GM19463 (cell line): ENCODE data around the gene DNAH14.
"Not testable (repeated sequence)": the region's sequence is repeated elsewhere in the genome, so short reads cannot be mapped to it uniquely, and the experiment has no call there.

Experiments used
- ATAC-seq: cut with Tn5 transposase; IDR thresholded peaks from one replicate; pipeline ENCODE4 v1.9.1; 2021; ENCODE audit warnings: mild to moderate bottlenecking, moderate library complexity; ENCODE audit not compliant: unreplicated experiment

The DNAH14 gene

DNA sequence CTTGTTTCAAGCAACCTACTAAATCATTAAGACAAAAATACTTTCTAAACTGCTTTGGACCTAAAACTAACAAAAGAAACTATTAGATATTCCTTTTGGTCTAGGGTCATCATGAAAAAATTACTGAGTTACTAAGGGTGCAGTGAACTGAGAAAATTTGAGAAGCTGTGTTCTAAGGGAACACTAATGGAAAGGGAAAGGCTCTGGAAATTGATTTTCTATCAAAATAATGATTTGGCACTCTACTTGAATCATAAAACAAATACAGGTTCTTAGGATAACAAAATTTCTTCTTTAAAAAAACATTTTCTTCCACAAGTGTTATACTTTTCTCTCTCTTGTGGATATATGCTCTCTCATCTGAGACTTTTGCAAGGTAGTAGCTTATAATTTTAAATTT lies 213.5 kb downstream of the DNAH14 start:
- ATAC-seq, result no peak

DNA sequence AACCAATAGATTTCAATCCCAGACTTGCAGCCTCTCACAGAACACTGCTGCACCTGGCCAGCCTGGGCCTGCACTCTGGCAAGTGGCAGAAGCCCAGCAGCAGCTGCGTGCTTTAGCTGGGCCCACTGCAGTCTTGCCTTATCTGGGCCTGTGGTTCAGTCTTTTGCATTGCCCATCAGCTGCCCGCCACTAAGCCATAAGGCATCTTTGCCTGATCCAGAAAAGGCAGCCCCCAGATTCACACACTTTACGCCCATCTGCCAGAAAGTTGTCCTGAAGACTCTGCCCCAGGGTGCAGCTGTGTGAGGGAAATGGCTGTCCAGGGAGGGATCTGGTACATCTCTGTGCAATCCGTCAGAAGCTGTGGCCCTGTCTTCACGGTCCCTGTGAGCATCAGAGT lies 217.0 kb downstream of the DNAH14 start:
- ATAC-seq, result no peak

DNA sequence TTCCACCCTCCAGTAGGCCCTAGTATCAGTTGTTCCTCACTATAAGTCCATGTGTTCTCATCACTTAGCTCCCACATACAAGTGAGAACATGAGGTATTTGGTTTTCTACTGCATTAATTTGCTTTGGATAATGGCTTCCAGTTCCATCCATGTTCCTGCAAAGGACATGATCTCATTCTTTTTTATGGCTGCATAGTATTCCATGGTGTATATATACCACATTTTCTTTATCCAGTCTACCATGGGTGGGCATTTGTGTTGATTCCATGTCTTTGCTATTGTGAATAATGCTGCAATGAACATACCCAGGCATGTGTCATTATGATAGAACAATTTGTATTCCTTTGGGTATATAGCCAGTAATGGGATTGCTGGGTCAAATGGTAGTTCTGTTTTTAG lies 218.3 kb downstream of the DNAH14 start:
- ATAC-seq, result not testable (repeated sequence)

DNA sequence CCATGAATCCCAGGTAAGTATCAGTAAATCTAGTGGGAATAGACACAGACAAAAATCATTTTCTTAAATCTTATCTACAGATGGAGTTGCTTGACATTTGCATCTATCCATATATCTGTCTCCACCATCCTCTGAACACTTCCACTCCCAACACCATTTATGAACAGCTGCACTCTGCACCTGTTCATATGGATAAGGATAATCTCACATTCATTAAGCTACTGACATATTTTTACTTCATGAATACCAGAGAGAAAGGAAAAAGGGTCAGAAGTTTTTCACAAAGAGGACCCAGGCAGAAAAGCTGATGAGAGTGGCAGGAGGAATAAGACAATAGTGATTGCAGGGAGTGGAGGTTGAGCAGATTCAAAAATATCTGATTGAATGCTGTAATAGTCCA lies 222.6 kb downstream of the DNAH14 start:
- no peak for ATAC-seq

DNA sequence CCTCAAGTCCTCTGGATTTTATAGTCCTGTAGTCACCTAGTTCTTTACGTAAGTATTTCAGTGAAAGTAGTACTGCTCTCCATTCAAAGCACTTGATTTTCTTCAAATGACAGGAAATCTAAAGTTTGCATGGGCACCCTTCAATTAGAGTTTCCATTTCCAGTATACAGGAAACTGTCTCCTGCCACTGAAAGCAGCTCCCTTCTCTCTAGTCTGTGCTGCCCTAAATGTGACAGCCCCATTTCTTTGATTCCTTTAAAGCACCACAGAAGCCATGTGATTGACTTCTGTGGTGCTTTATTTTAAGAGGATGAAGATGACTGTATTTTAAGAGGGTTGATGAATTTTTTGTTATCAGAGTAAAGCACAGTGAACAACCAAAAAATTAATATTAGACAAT lies 226.1 kb downstream of the DNAH14 start:
- ATAC-seq, result no peak

DNA sequence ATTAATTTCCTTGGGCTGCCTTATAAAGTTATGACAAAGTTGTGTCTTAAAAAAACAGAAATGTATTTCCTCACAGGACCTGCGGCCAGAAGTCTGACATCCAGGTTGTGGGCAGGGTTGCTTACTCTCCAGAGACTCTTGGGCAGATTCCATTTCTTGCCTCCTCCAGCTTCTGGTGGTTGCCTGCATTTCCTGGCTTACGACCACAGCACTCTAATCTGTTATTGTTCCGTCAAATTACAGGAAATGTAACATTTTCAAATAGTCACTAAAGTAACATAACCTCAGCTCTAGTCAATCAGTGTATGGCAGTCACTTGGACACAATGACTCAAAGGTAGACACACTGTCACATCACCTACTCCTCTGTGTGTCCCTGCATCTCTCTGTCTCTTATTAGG lies 226.8 kb downstream of the DNAH14 start:
- ATAC-seq, result no peak

DNA sequence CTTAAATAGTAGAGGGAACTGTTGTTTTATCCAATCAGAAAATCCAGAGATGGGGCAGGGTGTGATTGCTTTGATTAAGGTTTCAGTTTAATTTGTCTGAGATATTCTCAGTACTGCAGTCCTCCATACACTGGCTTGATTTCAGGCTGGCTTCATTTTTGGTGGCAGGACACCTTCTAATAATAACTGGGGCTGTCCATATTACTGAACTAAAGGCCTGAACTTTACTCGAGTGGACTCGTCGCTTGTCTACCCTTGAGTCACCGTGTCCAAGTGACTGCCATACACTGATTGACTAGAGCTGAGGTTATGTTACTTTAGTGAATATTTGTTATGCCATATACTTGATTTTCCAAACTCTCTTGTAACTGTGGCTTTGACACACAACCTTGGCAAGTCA lies 228.8 kb downstream of the DNAH14 start:
- ATAC-seq, result no peak

DNA sequence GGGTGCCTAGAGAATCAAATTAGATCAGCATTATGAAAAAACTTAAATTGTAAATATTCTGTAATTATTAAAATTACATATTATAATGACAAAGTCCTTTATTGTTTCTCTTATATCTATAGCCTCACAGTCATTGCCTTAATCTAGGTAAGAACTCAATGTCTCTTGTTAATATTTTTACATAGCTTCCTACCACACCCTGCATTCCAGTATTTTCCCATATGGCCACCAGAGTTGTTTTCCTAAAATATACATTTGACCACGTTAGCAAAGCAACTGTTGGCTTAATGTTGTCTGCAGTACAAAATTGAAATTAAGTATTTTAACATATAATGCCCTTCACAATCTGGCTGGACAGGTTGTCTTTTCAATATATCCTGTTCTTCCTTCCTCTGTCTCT lies 230.3 kb downstream of the DNAH14 start:
- ATAC-seq, result no peak

DNA sequence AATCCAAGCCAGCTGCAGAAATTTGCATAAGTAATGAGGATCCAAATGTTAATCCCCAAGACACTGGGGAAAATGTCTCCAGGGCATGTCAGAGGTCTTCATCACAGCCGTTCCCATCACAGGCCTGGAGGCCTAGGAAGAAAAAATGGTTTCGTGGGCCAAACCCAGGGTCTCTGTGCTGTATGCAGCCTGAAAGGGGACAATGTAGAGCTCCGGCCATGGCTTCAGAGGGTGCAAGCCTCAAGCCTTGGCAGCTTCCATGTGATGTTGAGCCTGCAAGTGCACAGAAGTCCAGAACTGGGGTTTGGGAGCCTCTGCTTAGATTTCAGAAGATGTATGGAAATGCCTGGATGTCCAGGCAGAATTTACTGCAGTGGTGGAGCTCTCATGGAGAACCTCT lies 247.9 kb downstream of the DNAH14 start:
- ATAC-seq, result not testable (repeated sequence)

DNA sequence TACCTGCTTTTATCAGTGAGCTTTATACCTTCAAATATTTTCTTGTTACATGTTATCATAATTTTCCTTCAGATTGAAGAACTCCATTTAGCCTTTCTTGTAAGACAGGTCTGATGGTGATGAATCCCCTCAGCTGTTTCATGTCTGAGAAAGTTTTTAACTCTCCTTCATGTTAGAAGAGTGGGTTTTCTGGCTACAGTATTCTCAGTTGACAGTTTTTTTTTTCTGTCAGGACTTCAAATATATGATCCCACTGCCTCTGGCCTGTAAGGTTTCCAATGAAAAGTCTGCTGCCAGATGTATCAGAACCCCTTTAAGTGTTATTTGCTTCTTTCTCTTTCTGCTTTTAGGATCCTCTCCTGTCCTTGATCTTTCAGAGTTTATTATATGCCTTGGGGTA lies 250.2 kb downstream of the DNAH14 start:
- no peak for ATAC-seq

DNA sequence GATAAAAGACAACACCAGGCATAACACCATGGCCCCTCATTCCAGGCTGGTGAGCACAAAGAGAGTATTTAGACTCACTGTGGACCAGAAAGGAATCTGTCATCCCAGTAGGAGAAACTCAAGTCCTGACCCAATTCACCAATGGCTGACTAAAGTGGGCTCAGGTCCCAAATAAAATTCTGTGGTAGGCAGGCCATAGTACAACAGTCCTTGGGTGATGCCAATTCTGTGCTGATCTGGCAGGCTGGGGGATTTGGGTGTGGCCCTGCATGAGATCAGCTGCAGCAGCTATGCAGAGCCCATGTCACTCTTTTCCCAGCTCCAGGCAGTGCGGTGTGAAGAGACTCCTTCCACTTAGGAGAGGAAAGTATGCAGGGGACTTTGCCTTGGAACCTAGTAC lies 253.2 kb downstream of the DNAH14 start:
- ATAC-seq, result no peak

DNA sequence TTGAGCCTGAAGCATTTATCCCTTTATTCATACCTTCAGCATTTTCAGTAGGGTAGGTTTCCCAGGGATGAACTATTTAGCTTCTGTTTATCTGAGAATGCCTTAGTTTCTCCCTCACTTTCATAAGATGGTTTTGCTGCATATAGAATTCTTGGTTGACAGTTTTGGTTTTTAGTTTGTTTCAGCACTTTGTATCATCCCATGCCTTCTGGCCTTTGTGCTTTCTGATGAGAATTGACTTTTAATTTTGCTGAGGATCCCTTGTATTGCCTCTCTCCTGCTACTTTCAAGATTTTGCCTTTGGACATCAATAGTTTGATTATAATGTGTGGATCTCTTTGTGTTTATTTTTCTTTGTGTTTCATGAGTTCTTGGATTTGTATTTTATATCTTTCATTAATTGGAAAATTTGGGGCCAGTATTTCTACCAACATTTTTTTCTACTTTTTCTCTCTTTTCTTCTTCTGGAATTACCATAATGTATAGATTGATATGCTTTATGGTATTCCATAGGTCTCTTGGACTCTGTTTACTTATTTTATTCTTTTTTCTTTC lies 261.8 kb downstream of the DNAH14 start:
- no peak for ATAC-seq

DNA sequence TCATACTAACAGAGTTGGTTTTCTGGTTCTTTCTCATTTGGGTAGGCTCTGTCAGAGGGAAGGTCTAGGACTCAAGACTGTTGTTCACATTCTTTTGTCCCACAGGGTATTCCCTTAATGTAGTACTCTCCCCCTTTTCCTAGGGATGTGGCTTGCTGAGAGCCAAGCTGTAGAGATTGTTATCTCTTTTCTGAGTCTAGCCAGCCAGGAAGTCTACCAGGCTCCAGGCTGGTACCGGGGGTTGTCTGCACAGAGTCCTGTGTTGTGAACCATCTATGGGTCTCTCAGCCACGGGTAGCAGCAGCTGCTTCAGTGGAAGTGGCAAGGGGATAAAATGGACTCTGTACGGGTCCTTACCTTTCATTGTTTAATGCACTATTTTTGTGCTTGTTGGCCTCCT lies 272.0 kb downstream of the DNAH14 start:
- no peak for ATAC-seq

DNA sequence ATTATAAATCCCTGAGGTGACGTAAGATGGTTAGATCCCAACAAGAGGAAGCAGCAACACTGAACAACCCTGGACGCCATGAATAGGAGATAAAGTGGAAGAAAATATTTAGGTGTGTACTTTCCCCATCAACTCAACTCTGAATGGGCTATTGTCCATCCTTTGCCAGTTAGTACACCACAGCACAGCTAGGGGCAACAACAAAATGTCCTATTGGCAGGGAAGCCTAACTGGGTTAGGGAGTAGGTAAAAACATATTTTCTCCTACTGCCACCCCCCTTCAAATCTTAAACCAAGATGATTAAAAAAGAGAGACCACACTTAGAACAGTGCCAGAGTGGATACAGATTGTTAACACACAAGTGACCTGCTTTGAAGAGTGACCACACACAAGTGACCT lies 278.3 kb downstream of the DNAH14 start:
- ATAC-seq, result no peak

DNA sequence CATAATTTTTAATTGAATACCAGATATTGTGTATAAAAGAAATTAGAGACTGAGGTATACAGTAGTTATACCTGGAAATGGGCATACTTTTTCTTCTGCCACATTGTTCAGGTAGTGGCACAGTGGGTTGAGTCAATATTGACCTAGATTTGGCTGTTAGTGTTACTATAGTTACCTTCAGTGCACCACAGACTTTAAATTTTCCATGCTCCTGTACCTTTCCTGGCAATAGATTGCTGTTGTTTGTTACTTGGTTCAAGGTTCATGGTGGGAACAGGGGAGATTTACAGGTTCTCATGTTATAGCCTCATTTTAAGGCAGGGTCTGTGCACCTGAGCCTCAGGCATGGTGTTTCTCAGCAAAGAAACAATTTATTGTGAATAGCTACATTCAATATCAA lies 279.7 kb downstream of the DNAH14 start:
- no peak for ATAC-seq

DNA sequence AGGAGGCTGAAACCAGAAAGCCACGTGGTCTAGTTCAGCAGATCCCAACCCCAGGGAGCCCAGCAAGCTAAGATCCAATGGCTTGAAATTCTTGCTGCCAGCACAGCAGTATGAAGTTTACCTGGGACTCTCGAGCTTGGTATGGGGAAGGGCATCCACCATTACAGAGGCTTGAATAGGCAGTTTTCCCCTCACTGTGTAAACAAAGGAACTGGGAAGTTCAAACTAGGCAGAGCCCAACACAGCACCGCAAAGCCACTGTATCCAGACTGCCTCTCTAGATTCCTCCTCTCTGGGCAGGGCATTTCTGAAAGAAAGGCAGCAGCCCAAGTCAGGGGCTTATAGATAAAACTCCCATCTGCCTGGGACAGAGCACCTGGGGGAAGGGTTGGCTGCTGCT lies 280.7 kb downstream of the DNAH14 start:
- not testable (repeated sequence) for ATAC-seq

DNA sequence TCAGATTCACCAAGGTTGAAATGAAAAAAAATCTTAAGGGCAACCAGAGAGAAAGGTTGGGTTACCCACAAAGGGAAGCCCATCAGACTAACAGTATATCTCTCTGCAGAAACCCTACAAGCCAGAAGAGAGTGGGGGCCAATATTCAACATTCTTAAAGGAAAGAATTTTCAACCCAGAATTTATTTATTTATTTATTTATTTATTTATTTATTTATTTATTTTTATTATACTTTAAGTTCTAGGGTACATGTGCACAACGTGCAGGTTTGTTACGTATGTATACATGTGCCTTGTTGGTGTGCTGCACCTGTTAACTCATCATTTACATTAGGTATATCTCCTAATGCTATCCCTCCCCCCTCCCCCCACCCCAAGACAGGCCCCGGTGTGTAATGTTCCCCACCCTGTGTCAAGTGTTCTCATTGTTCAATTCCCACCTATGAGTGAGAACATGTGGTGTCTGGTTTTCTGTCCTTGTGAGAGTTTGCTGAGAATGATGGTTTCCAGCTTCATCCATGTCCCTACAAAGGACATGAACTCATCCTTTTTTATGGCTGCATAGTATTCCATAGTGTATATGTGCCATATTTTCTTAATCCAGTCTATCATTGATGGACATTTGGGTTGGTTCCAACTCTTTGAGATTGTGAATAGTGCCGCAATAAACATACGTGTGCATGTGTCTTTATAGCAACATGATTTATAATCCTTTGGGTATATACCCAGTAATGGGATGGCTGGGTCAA lies 282.4 kb downstream of the DNAH14 start:
- ATAC-seq, result not testable (repeated sequence)

DNA sequence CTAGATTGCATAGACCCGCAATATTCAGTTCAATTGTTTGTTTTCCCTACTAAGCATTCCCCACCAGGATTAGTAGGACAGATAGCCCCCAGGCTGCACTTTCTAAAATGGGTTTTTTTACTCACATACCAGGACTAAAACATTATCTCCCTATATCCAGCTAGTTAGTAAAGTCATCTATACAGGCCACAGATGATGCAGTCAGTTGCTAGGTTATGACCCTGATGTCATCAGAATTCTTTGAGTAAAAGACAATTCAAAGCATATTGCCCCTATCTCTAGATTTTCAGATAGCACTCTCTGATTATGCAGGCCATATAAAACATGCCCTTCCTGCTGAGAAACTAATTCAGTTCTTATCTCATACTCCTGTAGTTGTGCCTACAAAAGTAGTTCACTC lies 294.8 kb downstream of the DNAH14 start:
- ATAC-seq, result no peak

DNA sequence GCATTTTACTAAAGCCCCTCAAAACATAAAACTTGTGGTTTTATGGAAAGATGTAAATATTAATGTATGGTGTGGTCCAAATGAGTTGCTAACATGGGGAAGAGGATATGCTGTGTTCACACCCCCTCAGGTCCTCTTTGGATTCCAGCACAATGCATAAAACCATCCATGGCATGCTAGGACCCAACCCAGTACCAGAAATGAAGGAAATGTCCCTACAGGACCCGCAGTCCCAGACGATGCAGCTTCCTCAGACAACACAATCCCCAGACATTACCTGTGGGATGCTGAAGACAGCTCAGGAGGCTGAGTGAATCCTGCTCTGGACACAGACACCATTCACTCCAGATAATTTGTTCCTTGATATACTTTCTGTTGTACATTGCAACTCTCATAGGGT lies 296.2 kb downstream of the DNAH14 start:
- no peak for ATAC-seq

DNA sequence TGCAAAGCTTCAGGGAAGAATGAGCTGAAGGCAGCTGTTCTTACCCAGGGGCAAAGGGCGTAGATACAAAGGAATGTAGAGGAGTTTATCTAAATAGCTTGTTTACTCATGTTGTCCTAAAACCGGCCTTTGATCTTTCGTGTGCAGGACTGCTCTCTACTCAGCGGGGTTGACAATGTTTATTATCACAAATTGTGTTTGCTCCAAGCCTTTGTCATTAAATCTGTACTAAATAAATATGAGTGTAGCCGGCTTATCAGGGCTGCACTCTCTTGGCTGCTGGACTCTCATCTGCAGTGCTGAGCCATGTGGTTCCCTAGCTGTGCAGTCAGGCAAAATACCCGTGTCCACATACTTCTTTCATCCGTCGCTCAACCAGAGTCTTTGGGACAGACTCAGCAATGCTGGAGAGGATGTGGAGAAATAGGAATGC lies 299.4 kb downstream of the DNAH14 start:
- no peak for ATAC-seq

DNA sequence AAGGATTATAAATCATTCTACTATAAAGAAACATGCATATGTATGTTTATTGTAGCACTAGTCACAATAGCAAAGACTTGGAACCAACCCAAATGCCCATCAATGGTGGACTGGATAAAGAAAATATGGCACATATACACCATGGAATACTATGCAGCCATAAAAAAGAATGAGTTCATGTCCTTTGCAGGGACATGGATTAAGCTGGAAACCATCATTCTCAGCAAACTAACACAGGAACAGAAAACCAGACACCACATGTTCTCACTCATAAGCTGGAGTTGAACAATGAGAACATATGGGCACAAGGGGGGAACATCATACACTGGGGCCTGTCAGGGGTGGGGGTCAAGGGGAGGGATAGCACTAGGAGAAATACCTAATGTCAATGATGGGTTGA lies 300.0 kb downstream of the DNAH14 start:
- ATAC-seq, result not testable (repeated sequence)

DNA sequence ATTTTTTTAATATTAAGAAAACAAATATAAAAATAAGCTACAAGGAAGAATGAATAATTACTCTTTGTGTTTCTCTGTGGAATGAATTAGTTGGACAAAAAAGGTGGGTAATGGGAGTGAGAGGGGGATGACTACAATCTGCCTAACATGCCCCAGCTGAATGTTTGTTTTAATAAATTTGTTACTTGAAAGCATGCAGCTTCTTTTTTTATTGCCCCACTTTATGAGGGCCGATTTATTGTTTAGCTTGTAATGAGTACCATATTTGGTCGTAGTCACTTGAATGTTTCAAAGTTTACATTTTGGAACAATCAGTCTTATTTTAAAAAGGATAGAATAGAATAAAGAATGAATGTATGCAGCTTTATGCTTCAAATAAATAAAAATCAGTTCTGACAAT lies 301.0 kb downstream of the DNAH14 start:
- no peak for ATAC-seq

DNA sequence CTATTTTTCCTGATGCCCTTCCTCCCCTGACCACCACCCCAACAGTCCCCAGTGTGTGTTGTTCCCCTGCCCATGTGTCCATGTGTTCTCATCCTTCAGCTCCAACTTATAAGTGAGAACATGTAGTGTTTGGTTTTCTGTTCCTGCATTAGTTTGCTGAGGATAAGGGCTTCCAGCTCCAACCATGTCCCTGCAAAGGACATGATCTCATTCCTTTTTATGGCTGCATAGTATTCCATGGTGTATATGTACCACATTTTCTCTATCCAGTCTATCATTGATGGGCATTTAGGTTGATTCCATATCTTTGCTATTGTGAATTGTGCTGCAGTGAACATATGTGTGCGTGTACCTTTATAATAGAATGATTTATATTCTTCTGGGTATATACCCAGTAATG lies 303.5 kb downstream of the DNAH14 start:
- not testable (repeated sequence) for ATAC-seq
